NCI-H2081 (cell line): ENCODE measurements around the gene MFSD11.
"Not testable (repeated sequence)": the region's sequence is repeated elsewhere in the genome, so short reads cannot be mapped to it uniquely, and the experiment has no call there.

Source experiments
- DNase-seq, 2 experiments: peaks; one replicate each; lab custom pipeline; 2025; lab: John Stamatoyannopoulos, UW

The MFSD11 gene

DNA sequence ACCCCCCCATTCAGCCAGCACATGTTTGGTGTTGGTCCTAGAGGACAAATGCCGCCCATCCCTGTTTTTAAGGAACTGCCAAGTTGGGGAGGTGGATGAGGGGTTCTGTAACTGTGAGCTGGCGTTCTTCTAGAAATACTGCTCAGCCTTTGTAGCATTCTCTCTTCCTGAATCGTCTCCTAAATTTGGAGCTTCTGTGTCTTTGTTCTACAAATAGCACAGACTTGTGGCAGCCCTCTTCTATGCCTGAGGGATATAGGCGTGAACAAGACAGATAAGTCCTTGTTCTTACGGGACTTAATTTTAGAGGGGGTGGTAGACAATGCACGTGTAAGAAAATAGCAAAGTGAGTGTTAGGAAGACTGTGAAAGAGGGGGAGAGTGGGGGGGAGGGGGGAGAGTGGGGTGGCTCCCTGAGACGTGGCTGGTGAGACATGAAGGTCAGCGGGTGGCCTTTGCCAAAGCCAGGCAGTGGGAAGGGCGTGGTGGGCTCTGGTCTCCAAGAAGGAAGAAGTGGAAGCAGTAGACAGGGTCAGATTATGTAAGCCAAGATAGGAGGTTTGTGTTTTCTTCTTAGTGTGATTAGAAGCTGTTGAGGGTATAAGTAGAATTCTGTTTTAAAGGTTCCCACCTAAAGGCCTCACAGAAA, 9.9 kb downstream of the MFSD11 start:
- DNase-seq, result no peak

DNA sequence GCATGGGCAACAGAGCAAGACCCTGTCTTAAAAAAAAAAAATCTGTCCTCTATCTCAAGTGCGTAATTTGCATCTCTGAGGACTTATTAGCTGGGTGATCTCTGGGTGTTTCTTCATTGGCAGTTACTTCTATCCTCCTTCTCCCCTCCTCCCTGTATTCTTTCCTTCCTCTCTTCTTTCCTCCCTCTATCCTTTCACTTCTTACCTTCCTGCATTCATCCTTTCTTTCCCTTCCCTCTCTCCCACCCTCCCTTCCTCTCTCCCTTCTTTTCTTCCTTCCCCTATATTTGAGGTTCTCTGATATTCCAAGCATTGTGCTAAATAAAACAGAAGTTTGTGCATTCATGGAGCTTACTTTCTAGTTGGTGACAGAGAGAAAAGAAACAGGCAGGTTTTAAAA, 10.7 kb downstream of the MFSD11 start:
- no peak for DNase-seq

DNA sequence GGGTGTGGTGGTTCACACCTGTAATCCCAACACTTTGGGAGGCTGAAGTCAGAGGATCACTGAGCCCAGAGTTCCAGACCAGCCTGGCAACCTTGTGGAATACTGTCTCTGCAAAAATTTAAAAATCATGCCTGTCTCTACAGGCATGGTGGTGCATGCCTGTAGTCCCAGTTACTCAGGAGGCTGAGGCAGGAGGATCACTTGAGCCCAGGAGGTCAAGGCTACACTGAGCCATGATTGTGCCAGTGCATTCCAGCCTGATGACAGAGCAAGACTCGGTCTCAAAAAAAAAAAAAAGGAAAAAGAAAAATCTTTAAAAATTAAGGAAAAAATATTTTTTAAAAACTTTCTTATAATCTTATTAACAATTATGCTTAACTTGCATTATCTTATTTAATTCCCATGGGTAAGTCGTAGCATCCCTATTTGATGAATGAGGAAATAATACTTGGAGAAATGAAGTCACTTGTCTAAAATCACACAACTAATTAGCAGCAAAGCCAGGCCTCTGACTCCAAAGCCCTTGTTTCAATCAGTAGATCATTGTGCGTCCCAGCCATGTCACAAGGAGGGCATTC, 13.6 kb downstream of the MFSD11 start:
- DNase-seq, result no peak

DNA sequence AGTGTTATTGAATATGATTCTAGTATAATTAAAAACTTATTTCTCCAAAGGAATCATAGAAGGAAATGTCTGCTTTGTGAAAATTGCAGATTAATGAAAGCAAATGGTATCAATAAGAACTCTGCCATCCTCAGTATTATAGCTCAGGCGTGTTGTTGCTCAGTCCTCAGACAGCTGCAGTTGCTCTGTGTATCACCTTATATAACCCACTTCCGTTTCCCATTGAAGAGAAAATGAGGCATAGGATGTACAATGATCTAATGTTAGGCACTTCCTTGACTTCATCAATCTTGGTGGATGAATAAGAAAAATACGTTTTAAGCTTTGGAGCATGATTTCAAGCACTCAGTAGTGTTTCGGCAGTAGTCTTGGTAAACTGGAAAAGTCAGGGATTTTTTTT, 14.1 kb downstream of the MFSD11 start:
- DNase-seq, result no peak

DNA sequence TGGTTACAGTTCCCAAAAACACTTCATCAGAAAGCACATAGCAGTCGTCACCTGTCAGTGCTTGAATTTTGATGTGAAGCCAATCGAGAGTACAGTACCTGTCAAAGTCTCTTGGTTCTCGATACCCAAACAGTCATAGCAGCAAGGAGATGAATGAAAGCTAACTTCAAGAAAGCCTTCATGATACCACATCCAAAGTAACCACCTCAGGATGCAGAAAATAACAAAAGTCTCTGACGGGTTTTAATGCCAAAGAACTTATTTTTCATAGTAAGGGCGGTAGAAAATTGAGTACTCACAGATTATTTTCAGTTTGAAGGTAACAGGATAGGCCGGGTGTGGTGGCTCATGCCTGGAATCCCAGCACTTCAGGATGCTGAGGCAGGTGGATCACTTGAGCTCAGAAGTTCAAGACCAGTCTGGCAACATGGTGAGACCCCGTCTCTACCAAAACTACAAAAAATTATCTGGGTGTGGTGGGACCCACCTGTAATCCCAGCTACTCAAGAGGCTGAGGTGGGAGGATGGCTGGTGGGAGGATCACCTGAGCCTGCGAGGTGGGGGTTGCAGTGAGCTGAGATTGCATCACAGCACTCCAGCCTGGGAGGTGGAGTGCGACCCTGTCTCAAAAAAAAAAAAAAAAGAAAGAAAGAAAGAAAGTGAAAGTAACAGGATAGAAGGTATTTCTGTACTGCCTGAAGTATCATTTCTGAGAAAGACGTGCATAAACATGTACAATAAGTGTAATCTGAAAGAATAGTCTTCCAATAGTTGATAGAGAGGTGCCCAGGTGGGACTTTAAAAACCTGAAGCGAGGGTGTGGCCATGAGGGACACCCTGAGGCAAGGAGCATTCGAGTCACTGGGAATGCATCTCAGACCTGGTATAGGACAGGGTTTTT, 15.4 kb downstream of the MFSD11 start:
- no peak for DNase-seq

DNA sequence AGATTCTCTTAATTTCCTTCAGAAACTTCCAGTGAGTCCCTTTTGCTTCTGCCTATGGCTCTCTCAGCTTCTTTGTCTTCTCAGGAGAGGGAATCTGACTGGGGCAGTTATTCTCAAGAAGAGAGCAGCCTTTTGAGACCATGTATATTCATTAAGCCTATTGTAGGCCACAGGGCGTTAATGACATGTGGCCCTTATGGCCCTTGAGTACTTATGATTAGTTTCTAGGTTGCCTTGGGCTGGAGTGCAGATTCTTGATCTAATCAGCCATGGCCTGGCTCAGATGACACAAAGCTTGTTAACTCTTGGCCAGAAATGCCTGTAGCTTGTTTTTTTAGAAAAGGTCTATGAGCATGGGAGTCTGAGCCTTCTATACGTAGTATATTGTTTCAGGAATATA, 17.4 kb downstream of the MFSD11 start:
- DNase-seq, result no peak

DNA sequence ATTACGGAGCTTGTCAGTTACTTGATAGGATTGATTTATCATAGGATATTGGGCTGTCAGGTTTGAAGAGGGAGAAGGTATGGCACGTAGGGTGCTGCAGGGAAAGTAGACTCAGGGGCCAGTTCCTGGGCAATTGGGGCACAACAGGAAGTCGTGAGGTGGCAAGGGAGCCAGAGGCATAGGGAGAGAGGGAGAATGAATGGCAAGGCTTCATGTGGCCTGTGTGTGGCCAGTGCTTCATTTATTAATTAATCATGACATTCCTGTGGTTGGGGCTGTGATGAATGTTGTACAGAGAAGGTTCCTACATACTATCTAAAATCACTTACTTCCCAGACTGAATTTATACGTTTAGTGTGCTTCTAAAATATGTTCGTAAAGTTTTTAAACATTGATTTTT, 19.3 kb downstream of the MFSD11 start:
- DNase-seq, result no peak

DNA sequence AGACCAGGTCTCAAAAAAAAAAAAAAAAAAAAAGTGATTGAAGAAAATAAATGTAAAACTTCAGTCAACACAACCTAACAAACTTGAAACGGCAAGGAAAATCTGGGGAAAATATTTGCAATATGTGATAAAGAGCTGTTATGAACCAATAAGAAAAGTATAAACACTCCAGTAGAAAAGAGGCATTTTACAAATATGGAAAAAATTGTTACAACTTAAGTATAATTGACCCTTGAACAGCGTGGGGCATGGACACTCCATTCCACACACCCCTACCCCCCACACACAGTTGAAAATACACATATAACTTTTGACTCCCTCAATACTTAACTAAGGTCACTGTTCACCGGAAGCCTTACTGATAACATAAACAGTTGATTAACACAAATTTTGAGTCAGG, 20.7 kb downstream of the MFSD11 start:
- DNase-seq, result no peak

DNA sequence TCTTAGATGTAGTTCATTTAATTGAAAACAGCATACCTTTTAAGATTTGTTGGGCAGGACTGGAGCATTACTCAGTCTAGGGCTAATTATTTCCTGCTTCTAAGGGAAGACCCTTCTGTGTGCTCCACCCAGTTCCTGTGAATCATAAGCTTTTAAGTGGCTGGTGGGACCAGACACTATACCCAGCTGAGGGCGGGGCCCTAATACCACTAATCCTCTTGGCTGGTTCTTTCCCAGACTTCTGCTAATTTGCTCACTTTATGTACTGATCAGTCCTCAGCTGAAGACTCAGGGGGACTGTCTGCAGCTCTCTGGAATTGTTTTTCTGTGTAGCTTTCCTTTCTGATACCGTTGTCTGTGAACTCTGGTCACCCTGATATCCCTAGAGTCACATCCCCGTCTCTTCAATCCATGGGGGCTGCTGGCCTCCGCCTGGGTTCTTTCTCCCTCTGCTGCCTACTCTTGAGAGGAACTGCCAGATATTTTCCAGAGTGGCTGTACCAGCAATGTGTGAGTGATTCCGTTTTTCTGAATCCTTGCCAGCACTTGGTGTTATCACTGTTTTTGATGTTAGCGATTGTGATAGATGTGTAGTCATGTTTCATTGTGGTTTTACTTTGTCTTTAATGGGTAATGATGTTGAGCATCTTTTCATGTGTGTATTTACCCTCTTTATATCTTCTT, 35.1 kb downstream of the MFSD11 start:
- no peak for DNase-seq

DNA sequence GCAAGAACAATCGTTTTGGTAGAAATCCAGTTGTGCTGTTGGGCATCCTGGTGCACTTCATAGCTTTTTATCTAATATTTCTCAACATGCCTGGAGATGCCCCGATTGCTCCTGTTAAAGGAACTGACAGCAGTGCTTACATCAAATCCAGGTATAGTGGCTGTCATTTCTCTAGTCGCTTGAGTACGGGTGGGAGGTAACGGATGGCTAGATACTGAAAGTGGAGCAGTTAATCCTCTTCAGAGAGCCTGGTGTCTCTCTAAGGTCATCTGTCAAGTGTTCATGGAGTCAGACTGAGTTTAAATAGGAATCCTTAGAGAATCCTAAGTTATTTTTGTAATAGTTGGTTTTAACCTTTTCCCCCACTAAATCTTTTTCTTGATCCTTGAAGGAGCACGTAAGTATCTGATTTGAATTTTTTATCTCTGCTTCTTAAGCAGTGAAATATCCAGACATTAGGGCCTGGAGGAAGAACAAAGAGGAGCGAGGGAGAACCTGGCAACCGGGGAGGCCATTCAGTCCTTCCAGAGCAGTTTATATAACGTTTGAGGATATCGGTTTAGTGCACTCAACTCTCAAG, 37.2 kb downstream of the MFSD11 start:
- DNase-seq, result no peak

DNA sequence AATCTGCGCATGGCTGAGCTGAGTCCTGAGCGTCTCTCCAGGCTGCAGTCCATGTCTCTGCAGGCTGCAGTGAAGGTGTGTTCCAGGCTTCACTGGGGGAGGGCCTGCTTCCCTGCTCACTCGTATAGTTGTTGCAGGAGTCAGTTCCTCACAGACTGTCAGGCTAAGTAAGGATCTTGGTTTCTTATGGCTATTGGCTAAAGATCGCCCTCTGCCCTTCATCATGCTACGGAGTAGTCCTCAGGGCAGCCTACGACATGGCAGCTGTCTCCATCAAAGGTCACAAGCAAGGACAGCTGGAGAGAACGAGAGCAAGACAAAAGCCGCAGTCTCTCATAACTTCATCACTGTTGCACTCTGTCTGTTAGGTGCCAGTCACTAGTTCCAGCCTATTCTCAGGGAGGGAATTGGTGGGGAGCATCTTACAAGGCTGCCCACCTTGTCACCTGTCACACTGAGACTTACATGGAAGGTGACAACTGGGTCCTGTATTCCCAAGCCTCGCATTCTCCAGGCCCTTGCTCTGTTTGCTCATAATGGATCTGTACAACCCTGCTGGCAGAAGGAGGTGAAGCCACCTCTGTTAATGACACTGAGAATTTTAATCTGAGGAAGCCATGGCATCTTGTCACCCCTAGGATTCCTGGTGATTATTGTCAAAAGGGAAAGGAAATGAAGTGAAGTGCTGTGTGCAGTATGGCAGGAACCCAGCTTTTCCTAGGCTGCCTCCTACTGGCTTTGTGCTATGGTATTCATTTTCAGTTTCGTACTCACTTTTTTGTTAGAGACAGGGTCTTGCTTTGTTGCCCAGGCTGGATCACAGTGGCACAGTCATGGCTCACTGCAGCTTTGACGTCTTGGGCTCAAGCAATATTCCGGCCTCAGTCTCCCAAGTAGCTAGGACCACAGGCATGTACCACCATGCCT, 43.4 kb downstream of the MFSD11 start:
- no peak for DNase-seq

DNA sequence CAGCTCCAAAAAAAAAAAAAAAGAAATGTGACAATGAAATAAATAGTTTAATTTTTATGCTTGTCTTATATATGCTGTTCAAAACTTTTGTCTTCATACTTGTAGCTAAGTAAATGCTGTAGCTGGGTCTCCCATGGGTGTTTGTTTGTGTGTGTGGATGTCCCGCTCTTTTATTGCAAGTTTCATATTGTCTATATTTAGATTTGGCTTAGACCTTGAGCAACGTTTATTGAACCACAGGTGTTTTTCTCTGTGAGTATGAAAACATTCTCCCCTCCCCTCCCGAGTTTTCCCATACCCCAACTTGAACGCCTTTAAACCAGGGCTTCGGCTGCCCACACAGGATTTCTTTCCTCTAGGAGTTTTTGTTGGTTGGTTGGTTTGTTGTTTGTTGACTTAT, 45.2 kb downstream of the MFSD11 start:
- DNase-seq, result no peak

DNA sequence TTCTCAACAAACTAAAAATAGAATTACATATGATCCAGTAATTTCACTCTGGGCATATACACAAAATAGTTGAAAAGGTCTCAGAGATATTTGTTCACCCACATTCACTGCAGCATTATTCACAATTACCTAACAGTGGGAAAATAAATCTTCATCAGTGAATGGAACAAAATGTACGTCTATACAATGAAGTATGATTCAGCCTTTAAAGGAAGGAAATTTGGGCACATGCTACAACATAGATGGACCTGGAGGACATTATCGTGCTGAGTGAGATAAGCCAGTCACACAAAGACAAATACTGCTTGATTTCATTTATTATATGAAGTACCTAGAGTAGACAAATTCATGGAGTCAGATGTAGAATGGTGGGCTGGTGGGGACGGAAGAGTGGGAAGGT, 47.0 kb downstream of the MFSD11 start:
- DNase-seq, result no peak

DNA sequence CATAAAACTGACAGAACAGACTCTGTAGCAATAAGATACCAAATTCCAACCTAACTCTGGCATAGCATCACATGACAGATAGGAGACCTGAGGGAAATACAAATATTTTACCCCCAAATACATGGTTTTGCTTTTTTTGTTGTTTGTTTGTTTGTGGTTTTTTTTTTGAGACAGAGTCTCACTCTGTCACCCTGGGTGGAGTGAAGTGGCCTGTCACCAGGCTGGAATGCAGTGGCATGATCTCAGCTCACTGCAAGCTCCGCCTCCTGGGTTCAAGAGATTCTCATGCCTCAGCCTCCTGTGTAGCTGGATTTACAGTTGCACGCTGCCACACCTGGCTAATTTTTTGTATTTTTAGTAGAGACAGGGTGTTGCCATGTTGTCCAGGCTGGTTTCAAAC, 49.9 kb downstream of the MFSD11 start:
- DNase-seq, result not testable (repeated sequence)

DNA sequence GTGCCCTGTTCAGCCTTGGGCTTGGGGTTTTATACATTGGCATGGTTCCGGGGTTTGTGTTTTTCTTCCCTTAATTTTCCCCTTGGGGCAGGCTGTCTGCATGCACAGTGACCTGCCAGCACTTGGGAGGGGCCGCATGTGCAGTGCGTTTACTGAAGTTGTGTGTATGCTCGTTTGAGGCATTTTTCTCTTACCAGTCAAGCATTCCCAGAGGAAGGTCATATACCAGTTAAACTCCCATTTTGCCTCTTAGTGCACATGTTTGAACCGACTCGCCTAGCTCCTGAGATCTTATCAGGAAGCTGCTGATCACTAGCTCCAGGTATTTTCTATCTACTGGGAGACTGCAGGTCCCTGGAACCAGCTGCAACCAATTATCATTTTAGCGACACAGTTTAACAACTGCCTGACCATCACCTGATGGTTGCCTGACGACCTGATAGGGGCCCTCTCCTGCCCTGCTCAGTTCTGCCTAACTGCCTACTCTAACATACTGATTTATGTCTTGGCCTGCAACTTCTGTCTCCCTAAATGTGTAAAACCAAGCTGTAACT, 51.4 kb downstream of the MFSD11 start:
- DNase-seq, result peak; percentile 11 to 67

DNA sequence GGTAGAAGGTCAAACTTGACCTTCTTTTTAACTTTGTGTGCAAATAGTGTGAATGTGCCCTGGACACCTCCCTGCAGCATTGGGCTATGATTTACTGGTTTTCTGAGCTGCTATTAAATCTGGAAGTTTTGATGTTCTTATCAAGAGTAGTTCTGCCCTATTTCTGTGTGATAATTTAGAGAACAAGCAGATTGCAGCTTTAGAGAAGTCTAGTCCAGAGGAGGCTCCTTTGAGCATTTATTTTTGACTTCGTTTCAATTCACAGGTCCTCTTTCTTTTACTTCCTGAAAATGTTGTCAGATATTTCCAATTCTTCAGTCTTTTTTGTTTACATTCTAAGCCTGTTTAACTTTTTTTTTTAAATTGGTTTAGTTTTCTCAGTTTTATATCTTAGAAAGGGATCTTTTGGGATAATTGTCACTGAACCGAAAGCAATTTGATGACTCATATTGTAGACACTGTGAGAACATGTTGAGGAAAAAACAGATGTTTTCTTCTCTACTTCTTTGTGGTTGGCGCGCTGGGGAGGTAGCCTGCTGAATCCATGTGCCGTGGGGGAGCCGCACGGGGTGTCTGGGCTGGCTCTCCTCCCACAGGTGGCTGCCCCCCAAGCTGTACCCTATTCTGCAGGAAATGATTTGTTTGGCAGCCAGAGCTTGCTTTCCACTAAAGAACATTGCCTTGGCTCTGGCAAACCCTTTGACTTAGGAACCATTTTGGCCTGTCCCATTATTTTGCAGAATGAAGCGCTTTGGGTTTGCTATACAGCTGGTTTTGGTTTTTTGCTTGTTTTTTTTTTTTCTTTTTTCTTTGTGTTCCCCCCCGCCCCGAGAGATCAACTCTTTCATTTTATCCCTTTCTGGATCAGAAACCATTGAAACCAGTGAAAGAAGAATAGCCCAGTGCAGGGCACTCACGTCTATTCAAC, 53.4 kb downstream of the MFSD11 start:
- DNase-seq, result peak in 1 of 2 experiments; percentile 30

DNA sequence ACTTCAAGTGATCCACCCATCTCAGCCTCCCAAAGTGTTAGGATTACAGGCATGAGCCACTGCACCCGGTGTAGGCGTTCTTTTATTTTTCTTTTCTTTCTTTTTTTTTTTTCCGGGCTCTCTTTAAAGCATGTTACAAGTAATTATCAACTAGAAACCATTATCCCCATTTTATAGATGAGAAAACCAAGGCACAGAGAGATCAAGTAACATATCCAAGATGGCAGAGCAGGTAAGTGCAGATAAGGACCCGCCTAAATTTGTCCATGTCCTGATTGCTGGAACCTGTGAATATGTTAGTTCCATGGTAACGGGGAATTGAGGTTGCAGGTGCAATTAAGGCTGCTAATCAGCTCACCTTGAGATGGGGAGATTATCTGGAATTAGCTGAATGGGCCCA, 54.4 kb downstream of the MFSD11 start:
- no peak for DNase-seq

DNA sequence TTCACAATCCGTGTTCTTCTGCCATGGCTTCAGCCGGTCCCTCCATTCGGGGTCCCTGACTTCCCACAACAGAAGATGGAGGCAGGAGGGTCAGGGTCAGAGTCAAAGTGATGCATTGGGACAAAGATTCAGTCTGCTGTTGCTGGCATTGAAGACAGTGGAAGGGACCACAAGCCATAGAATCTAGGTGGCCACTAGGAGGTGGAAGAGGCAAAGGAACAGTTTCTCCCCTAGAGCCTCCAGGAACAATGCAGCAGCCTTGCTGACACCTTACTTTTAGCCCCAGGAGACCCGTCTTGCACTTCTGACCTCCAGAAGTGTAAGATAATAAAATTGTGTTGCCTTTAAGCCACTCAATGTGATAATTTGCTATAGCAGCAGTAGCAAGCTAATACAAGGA, 55.9 kb downstream of the MFSD11 start:
- DNase-seq, result peak; percentile 29 to 78

DNA sequence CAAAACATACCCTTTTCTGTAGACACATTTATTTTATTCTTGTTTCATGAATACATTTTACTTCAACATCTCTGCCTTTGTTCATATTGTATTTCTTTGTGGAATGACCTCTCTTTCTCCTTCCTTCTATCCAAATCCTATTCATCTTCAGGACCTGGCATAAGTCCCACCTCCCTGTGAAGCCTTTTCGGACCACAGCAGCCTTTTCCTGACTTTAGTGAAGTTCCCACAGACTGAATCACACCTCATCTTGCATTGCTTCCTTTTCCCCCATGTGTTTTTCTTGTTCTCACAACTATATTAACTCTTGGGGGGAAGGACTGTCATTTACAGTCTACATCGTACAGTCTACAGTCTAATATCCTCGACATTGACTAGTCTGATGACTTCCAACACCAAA, 58.2 kb downstream of the MFSD11 start:
- no peak for DNase-seq
